HT-29 (cell line): Measurements from ENCODE around the gene POLE2. TPM values are rescaled to one million over a fixed set of nuclear protein-coding genes. Genes with fewer than 3 reads are reported as not detected.
"Not testable (repeated sequence)": the region's sequence is repeated elsewhere in the genome, so short reads cannot be mapped to it uniquely, and the experiment has no call there.

Experiments used
- DNase-seq: peaks from one replicate; pipeline ENCODE4 v3.0.0-alpha.2; 2015; ENCODE audit warnings: low spot score
- total RNA-seq: library from RNA; depleted of rRNA; stranded (reverse); fragments of >200 nt; shearing (Covaris generic); gene quantifications from 2 replicates; pipeline ENCODE4 v1.2.3, GENCODE V29; 2014

The POLE2 gene
- total RNA-seq, 1 experiment from 2014 or later = 10.3 TPM

DNA sequence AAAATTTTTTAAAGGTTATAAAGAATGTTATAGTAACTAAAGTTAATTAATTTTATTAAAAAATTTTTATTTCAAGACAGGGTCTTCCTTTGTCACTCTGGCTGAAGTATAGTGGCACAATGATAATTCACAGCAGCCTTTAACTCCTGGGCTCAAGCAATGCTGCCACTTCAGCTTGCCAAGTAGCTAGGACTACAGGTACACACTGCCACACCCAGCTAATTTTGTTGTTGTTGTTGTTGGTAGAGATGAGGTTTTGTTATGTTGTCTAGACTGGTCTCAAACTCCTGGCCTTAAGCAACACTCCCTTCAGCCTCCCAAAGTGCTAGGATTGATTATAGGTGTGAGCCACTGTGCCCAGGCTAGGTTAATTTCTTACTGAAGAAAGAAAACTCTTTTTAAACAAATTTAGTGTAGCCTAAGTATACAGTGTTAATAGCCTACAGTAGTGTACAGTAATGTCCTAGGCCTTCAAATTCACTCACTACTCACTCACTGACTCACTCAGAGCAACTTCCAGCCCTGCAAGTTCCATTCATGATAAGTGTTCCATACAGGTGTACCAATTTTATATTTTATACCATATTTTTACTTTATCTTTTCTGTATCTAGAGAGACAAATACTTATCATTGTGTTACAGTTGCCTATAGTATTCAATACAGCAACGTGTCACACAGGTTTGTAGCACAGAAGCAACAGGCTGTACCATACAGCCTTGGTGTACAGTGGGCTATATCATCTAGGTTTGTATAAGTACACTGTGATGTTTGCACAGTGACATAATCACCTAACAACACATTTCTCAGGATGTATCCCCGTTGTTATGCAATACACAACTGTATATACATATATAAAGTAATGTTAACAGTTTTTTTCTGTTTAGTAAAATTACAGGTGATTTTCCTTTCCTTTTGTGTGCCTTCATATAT lies 28.2 kb downstream of the POLE2 start:
- DNase-seq = no peak

DNA sequence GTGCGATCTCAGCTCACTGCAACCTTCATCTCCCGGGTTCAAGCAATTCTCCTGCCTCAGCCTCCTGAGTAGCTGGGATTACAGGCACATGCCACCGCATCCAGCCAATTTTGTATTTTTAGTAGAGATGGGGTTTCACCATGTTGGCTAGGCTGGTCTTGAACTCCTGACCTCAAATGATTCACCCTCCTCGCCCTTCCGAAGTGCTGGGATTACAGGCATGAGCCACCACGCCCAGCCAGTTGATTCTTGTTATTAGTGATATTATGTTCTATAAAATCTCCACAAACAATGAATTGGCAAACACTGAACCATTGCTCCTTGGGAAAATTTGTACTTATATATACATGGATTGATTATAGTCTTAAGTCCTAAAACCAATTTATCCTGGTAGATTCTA lies 30.5 kb downstream of the POLE2 start:
- not testable (repeated sequence) for DNase-seq

DNA sequence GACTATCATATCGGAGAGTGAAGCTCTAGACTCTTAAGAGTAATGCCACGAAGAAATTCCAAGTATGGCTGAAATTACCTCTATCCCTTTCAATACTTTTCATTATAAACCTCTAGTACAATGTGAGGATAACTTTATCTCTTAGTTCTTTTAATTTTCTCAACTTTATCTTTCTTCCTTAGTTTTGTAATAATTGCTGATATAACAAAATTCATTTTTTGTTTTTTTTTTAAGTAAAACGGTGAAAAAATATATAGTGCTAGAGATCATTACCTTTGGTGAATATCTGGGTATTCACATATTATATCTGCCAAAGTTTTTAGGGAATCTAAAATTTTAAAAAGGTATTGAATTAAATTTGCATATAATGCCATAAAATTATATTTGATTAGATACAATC lies 33.5 kb downstream of the POLE2 start:
- DNase-seq = no peak

GRCh38 chr14:49653508-49653907 lies 34.5 kb downstream of the POLE2 start:
- no peak for DNase-seq

- no peak for DNase-seq
These were observed 45.9 kb downstream of the POLE2 start for GRCh38 chr14:49642163-49642562.

- DNase-seq = peak; percentile 43
These were observed 46.3 kb downstream of the POLE2 start for GRCh38 chr14:49641697-49642129.

GRCh38 chr14:49640540-49641417 lies 47.2 kb downstream of the POLE2 start:
- no peak for DNase-seq

DNA sequence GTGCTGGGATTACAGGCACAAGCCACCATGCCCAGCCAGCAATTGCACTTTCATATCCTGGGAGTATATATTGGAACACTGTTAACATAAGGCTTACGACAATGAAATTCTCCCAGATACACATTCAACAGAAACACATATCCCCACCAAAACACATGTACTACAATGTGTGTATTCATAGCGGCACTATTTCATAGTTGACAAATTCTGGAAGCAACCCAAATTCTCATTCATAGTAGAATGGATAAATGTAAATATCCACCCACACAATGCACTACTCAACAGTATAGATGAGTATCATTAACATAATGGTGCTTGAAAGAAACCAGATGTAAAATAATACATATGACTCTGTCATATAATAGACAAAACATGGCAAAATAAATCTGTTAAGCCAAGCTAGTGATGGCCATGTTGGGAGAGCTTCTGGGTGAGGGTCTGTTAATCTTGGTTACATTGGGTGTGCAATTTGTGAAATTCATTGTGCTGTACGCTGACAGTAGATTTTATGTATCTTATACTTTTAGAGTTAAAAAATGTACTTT lies 50.4 kb downstream of the POLE2 start:
- DNase-seq = no peak

DNA sequence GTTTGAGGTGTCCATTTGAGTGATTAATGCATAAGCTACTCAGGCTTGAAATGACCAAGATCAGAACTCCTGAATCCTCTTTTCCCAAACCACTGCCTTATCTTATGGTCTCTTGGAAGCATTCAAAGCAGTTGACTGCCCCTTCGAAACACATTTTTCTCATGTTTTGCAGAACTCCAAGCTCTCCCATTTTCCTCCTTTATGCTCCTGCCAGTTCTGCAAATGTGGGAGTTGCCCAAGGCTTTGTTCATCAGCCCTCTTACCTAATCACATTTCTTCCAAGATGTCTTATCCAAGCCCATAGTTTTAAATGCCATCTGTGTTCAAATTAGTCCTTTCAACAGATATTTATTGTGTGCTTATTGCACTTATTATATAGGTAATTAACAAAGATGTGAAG lies 51.1 kb downstream of the POLE2 start:
- DNase-seq = no peak

DNA sequence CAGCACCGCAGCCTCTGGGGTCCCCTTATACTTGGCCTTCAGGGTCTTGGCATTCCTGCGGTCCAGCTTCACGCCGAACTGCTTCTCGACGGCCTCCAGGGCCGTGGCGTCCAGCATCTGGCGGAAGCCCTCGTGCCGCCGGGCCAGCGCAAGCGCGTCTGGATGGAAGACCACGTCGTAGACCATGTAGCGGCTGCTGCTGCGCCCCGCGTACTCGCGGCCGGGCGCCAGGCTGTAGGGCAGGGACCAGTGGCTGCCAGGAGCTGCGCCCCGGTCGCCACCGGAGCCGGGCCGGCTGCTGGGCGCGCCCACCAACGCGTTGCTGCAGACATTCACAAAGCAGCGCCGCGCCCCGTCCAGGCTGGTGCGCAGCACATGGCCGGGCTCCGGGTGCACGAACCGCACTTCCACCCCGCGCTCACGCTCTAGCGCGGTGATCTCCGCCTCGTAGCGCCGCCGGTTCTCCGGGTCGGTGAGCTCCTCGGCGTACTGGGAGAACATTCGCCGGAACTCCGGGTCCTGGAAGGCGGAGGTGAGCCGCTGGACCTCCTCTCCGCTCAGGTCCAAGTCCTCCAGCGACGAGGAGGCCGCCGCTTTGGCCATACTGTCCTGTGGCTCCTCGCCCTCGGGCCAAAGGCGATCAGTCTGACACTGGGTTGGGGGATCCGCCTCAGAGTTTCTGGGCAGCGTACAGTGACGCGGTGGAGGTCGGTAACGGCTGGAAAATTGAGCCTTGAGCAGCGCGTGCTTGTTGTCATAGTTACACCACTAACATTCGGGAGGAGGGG lies 53.3 kb downstream of the POLE2 start, which contains the start of gene DNAAF2:
TSS of gene DNAAF2 (minus strand) at position 698 of the 788 bp plus-strand sequence. CDS start at position 603, 95 bp downstream.
- peak; percentile 76 for DNase-seq

DNA sequence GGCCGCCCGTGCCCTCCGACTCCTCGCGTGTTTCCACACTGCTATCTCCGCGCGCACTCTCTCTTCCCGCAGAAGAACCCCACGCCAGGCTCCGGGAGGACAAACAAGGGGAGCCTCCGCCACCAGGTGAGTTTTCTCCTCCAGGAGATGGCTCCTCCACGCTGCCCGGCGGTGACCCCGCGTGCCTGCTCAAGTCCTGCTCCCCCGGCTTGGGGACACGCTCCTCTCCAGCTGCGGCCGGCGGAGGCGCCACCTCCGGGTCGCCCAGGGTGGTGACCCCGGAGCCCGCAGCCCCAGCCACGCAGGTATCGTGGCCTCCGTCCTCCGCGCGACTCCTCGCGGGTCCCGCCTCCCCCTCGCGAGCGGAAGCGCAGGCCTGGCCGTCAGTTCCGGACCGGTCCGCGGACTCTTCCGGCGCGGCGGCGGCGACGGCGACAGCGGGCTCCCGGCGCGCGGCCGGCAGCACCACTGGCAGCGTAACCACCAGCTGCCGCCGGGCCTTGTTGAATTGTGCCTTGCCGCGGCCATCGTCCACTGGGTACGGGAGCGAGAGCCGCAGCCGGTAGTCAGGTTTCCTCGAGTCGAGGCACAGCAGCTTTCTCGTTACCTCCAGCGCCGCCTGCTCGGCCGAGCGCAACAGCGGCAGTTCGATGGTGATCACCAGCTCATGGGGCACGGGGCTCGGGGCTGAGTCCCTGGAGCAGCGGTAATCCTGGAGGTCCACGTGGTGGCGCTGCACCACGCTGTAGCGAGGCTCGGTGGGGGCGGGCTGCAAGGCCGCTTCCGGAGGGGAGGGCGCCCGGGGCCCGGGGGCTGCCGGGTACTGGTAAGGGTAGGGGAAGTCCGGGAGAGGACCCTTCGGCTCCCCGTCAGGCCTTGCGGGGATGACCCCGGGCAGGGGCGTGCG lies 54.1 kb downstream of the POLE2 start:
- DNase-seq = peak; percentile 86

DNA sequence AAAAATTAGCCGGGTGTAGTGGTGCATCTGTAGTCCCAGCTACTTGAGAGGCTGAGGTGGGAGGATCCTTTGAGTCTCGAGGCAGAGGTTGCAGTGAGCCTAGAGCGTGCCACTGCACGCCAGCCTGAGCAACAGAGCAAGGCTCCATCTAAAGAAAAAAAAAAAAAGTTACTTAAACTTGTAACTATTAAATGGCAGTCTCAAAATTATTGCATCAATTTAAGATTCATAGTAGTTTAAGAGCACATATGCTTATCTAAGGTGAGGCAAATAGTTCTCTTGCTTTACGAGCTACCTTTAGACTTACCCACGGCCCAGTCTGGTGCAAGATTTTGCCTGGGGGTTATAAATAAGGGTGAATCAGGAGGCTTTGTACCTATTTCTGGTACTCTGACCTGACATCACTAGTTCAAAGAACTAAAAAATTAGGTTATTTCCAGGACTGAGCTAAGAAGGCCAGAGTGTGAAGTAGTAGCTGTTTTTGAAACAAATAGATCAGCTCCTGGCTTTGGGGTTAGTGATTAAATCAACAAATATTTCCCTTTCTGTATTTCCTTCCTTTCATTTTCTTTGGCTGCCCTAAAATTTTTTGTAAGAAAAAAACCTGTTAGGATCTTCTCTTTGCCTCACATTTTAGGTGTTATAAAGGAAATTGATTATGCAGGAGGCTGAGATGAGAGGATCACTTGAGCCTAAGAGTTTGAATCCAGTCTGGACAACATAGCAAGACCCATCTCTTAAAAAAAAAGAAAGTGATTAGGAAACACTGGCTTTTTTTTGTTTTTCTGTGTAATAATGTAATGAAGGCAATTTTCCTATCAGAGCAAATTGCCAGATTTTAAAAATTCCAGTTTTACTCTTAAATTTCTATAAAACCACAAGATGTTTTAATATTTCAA lies 63.8 kb downstream of the POLE2 start:
- DNase-seq = peak; percentile 20

DNA sequence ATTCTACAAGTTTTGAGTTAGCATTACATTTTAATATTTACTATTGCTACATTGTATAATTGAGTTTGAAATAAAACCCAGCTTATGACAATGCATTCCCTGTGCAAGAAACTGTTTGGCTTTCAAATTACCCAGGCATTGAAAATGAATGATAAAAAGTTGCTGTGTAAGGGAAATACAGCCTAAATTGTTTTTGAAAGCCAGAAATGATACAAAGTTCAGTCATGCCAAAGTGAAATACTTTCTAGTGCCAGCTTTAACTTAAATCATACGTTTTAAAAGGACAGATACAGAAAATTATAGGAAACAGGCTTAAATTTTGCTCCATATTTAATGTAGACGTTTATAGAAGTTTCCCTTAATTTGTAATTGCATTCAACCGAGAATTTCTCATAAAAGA lies 64.6 kb downstream of the POLE2 start:
- no peak for DNase-seq

GRCh38 chr14:49622022-49622607 lies 65.9 kb downstream of the POLE2 start:
- DNase-seq = peak; percentile 30

DNA sequence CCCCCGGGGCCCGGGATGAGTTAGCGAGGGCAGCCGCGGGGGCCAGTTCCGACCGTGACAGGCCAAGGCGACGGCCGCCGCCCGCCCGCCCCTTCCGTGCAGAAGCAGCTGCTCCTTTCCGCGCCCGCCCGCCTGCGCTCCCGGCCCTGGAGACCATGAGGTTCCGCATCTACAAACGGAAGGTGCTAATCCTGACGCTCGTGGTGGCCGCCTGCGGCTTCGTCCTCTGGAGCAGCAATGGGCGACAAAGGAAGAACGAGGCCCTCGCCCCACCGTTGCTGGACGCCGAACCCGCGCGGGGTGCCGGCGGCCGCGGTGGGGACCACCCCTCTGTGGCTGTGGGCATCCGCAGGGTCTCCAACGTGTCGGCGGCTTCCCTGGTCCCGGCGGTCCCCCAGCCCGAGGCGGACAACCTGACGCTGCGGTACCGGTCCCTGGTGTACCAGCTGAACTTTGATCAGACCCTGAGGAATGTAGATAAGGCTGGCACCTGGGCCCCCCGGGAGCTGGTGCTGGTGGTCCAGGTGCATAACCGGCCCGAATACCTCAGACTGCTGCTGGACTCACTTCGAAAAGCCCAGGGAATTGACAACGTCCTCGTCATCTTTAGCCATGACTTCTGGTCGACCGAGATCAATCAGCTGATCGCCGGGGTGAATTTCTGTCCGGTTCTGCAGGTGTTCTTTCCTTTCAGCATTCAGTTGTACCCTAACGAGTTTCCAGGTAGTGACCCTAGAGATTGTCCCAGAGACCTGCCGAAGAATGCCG lies 66.7 kb downstream of the POLE2 start:
- peak; percentile 49 for DNase-seq

DNA sequence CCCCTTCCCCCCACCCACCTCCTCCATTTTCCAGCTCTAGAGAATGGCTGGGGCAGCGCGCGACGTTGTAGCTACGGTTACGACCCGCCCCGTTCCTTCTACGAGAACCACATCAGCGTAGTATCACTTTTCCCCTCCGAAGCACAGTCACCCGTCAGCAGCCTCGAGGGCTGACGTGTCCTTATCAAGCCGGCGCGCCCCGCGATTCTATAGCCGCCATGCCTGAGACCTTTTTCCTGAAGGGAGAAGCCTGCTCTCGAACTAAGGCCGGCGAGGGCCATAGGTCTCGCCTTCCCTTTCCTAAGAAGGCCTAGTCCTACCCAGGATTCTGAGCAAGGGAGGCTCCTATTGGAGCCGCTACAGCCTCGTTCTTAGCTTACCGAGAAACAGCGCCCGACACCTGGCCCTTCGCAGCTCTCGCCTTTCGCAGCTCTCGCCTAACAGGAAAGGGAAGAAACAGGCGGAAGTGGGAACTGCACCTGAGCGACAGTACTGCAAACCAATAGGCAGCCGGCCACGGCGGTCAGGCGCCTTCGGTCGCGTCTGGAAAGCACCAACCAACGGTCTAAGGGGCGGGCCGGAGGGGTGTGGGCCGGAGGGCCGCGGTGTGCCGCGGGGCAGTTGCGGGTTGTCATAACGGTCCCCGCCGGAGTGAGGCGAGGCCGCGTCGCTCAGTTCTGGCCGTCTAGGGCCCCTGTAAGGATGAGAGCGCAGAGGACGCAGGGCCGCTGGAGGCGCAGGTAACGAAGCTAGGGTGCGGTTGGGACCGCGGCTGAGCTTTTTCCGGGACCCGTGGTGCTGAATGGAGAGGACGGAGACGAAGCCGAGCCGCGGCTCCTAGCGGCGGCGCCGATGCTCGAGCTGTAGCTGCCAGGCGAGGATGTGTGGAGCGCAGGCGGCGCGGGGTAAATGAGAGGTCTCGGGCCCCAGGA lies 67.6 kb downstream of the POLE2 start, which contains the start of the genes MGAT2 and RPL36AL:
TSS of gene MGAT2 (plus strand) at position 618 of the 932 bp plus-strand sequence. CDS start 470 bp downstream, outside the sequence.
TSS of gene RPL36AL (minus strand) at position 445 of the 932 bp plus-strand sequence. CDS start 1,522 bp downstream, outside the sequence.
- peak; percentile 95 for DNase-seq
